H1 (cell line): ENCODE measurements around the gene TRIM58. TPM values are rescaled to one million over a fixed set of nuclear protein-coding genes. Genes with fewer than 3 reads are reported as not detected.

Source experiments
- CTCF ChIA-PET: fragments of 300-600 bp; sonication (Branson Sonifier 250); formaldehyde crosslinking; loops from one replicate; lab custom pipeline; 2021; ENCODE audit not compliant: partially characterized antibody; lab: Charles Lee
- POLR2A ChIA-PET: fragments of 300-600 bp; sonication (Branson Sonifier 250); formaldehyde crosslinking; loops from one replicate; lab custom pipeline; 2021; ENCODE audit warnings: inconsistent platforms; ENCODE audit not compliant: partially characterized antibody; lab: Charles Lee
- DNase-seq, 2 experiments: peaks; one replicate each; pipeline versions ENCODE4 v3.0.0 to v3.0.0-alpha.2; 2010 to 2022; ENCODE audit warnings: low spot score in 2 of 2, low read depth in 1 of 2, mixed read lengths in 1 of 2
- FAIRE-seq: peaks from 2 replicates; lab custom pipeline; 2011; peaks lifted over from hg19 to GRCh38; lab: Jason Lieb, UNC
- H2AFZ ChIP-seq: 2 replicates; pipeline ENCODE4 v1.8.1; 2012; ENCODE audit warnings: low read length, inconsistent platforms
- H2AK5ac ChIP-seq: 2 replicates; pipeline ENCODE4 v1.6.1; 2013; ENCODE audit warnings: low read depth, low read length
- H2BK120ac ChIP-seq: replicated peaks from 2 replicates; pipeline ENCODE3; 2013; ENCODE audit warnings: low read depth, low read length, inconsistent platforms
- H2BK12ac ChIP-seq: 2 replicates; pipeline ENCODE4 v1.6.1; 2013; ENCODE audit warnings: low read depth, low read length
- H2BK15ac ChIP-seq: 2 replicates; pipeline ENCODE4 v1.6.1; 2013; ENCODE audit warnings: low read length
- H2BK20ac ChIP-seq: 2 replicates; pipeline ENCODE4 v1.6.1; 2013; ENCODE audit warnings: low read length
- H2BK5ac ChIP-seq: 2 replicates; pipeline ENCODE4 v1.6.1; 2013; ENCODE audit warnings: low read depth, low read length
- H3K14ac ChIP-seq: 2 replicates; pipeline ENCODE4 v1.6.1; 2013; ENCODE audit warnings: inconsistent platforms; ENCODE audit not compliant: insufficient read length
- H3K18ac ChIP-seq: 2 replicates; pipeline ENCODE4 v1.6.1; 2013; ENCODE audit warnings: low read length; ENCODE audit errors: extremely low read depth
- H3K23ac ChIP-seq: 2 replicates; pipeline ENCODE4 v1.6.1; 2013; ENCODE audit warnings: inconsistent platforms; ENCODE audit not compliant: insufficient read length
- H3K23me2 ChIP-seq: 2 replicates; pipeline ENCODE4 v1.6.1; 2013; ENCODE audit warnings: low read depth, low read length
- H3K27ac ChIP-seq: 2 replicates; pipeline ENCODE4 v1.6.1; 2011; ENCODE audit warnings: low read depth, low read length, inconsistent platforms
- H3K27me3 ChIP-seq, 4 experiments: replicated peaks in 1 of 4; 1 replicate in 1 of 4; 2 replicates in 3 of 4; pipeline versions ENCODE4 v1.6.1 to v1.8.1; 2011 to 2013; ENCODE audit warnings: low read length in 3 of 4, mild to moderate bottlenecking in 3 of 4, inconsistent platforms in 2 of 4, mixed read lengths in 2 of 4, moderate library complexity in 1 of 4; ENCODE audit not compliant: control insufficient read depth in 3 of 4, insufficient read depth in 3 of 4; ENCODE audit errors: extremely low read depth in 1 of 4
- H3K36me3 ChIP-seq, 4 experiments: 2 replicates each; pipeline versions ENCODE4 v1.6.1 to v1.8.1; 2011 to 2013; ENCODE audit warnings: mild to moderate bottlenecking in 4 of 4, low read length in 3 of 4, moderate library complexity in 2 of 4, control low read depth in 1 of 4, inconsistent platforms in 1 of 4; ENCODE audit not compliant: insufficient read depth in 4 of 4, control insufficient read depth in 2 of 4
- H3K4ac ChIP-seq: replicated peaks from 2 replicates; pipeline ENCODE3; 2013; ENCODE audit warnings: low read length, low read depth, mixed read lengths, inconsistent platforms; ENCODE audit not compliant: insufficient read length
- H3K4me1 ChIP-seq, 4 experiments: replicated peaks in 1 of 4; 1 replicate in 1 of 4; 2 replicates in 3 of 4; pipeline versions ENCODE4 v1.6.1 to v1.8.1; 2011 to 2013; ENCODE audit warnings: low read length in 3 of 4, inconsistent platforms in 2 of 4, mixed read lengths in 1 of 4; ENCODE audit not compliant: insufficient read depth in 4 of 4, control insufficient read depth in 3 of 4
- H3K4me2 ChIP-seq, 2 experiments: 2 replicates each; pipeline versions ENCODE4 v1.6.1 to v1.8.1; 2011 to 2013; ENCODE audit warnings: low read depth in 2 of 2, low read length in 2 of 2, control low read depth in 1 of 2, inconsistent platforms in 1 of 2, mild to moderate bottlenecking in 1 of 2; ENCODE audit not compliant: insufficient read depth in 1 of 2
- H3K4me3 ChIP-seq, 4 experiments: fragments of 200-600, 300-600 bp in 1 of 4; sonication (generic), shearing (Covaris generic), sonication (Bioruptor Twin) in 1 of 4; 2 replicates each; pipeline versions ENCODE4 v1.5.1 to v1.8.1; 2011 to 2016; ENCODE audit warnings: low read length in 4 of 4, low read depth in 3 of 4, control low read depth in 2 of 4, inconsistent platforms in 2 of 4, mild to moderate bottlenecking in 2 of 4, mixed read lengths in 1 of 4, moderate library complexity in 1 of 4; ENCODE audit not compliant: insufficient read depth in 2 of 4; ENCODE audit errors: extremely low read depth in 1 of 4
- H3K56ac ChIP-seq: replicated peaks from 2 replicates; pipeline ENCODE3; 2013; ENCODE audit warnings: low read depth, mild to moderate bottlenecking, mixed read lengths, low read length, inconsistent platforms; ENCODE audit not compliant: insufficient read length
- H3K79me1 ChIP-seq: 2 replicates; pipeline ENCODE4 v1.6.1; 2013; ENCODE audit warnings: low read depth, low read length, control low read depth
- H3K79me2 ChIP-seq, 2 experiments: 2 replicates each; pipeline versions ENCODE4 v1.6.1 to v1.8.1; 2012 to 2013; ENCODE audit warnings: low read length in 2 of 2, mild to moderate bottlenecking in 2 of 2, inconsistent platforms in 1 of 2; ENCODE audit not compliant: insufficient read depth in 2 of 2, control insufficient read depth in 1 of 2
- H3K9ac ChIP-seq, 4 experiments: replicated peaks in 1 of 4; 1 replicate in 1 of 4; 2 replicates in 3 of 4; pipeline versions ENCODE4 v1.6.1 to v1.8.1; 2011 to 2013; ENCODE audit warnings: low read depth in 3 of 4, low read length in 3 of 4, control low read depth in 2 of 4, mild to moderate bottlenecking in 2 of 4, moderate library complexity in 2 of 4, inconsistent platforms in 1 of 4; ENCODE audit errors: extremely low read depth in 1 of 4
- H3K9me3 ChIP-seq, 2 experiments: 2 replicates each; pipeline versions ENCODE4 v1.6.1 to v1.8.1; 2012 to 2013; ENCODE audit warnings: mild to moderate bottlenecking in 2 of 2, moderate library complexity in 2 of 2, control low read depth in 1 of 2, inconsistent platforms in 1 of 2, low read depth in 1 of 2, low read length in 1 of 2, mixed read lengths in 1 of 2; ENCODE audit not compliant: insufficient read depth in 2 of 2
- H4K20me1 ChIP-seq, 2 experiments: replicated peaks in 1 of 2; 2 replicates each; pipeline versions ENCODE3 to v1.8.1; 2011 to 2013; ENCODE audit warnings: inconsistent platforms in 2 of 2, low read length in 2 of 2, mild to moderate bottlenecking in 1 of 2; ENCODE audit not compliant: insufficient read depth in 2 of 2, control insufficient read depth in 1 of 2
- H4K5ac ChIP-seq: 2 replicates; pipeline ENCODE4 v1.6.1; 2013; ENCODE audit warnings: low read length, low read depth, mixed read lengths, inconsistent platforms; ENCODE audit not compliant: insufficient read length
- H4K8ac ChIP-seq: 2 replicates; pipeline ENCODE4 v1.8.0; 2013; ENCODE audit warnings: mild to moderate bottlenecking, moderate library complexity, low read length, inconsistent platforms; ENCODE audit not compliant: insufficient read depth; ENCODE audit errors: extremely low read depth
- H4K91ac ChIP-seq: replicated peaks from 2 replicates; pipeline ENCODE3; 2013; ENCODE audit warnings: low read length, mixed read lengths, inconsistent platforms; ENCODE audit not compliant: insufficient read length
- KDM5A ChIP-seq: fragments of 200-600 bp; IDR thresholded peaks from 2 replicates; pipeline ENCODE4 v1.7.1; 2012; ENCODE audit warnings: mild to moderate bottlenecking, low read length, inconsistent platforms, mixed read lengths
- SAP30 ChIP-seq: fragments of 300-600 bp; sonication (generic); IDR thresholded peaks from 2 replicates; pipeline ENCODE4 v1.7.1; 2012; ENCODE audit warnings: low read length, moderate library complexity, mild to moderate bottlenecking, inconsistent platforms; ENCODE audit not compliant: insufficient read depth, insufficient replicate concordance
- SP4 ChIP-seq: IDR thresholded peaks from 2 replicates; pipeline ENCODE4 v1.6.1; 2012; ENCODE audit warnings: low read length, inconsistent platforms
- YY1 ChIP-seq: IDR thresholded peaks from 2 replicates; pipeline ENCODE4 v1.6.1; 2011; ENCODE audit warnings: low read depth, mild to moderate bottlenecking, low read length
- WGBS, 2 experiments: shearing (Covaris generic) in 1 of 2; methylation state at CpG; one replicate each; pipeline versions ENCODE4 v1.1.6 to v1.1.7; 2013 to 2015; ENCODE audit warnings: low lambda C conversion rate in 2 of 2, mixed read lengths in 2 of 2, inconsistent platforms in 1 of 2, low coverage in 1 of 2, missing lambda C conversion rate in 1 of 2; ENCODE audit not compliant: insufficient replicate concordance in 2 of 2, insufficient coverage in 1 of 2, insufficient read length in 1 of 2; ENCODE audit errors: extremely low coverage in 1 of 2, missing lambda C conversion rate in 1 of 2; 5-methylcytosine and 5-hydroxymethylcytosine counted together
- polyA plus RNA-seq, 7 experiments: library from polyadenylated mRNA; depleted of rRNA in 3 of 7; stranded (reverse) in 5 of 7; unstranded in 2 of 7; fragments of >200 nt in 5 of 7; fragments of 200-250 nt in 2 of 7; gene quantifications; 1 replicate in 5 of 7; 2 replicates in 1 of 7; 4 replicates in 1 of 7; pipeline versions ENCODE4 v1.2.1 to v1.2.3, GENCODE V29; 2011 to 2013; ENCODE audit warnings: missing spikeins in 2 of 7, mixed read lengths in 2 of 7
- total RNA-seq: library from RNA; stranded (reverse); fragmentation: NEBNext Ultra II Directional; extraction: Animal tissue kit (Norgen Biotek cat#: 25700); gene quantifications from 2 replicates; pipeline ENCODE4 v1.2.1, GENCODE V29; 2021

Gene TRIM58
- total and polyA plus RNA-seq, 2 of the 8 experiments (the other 6 are each of a cell fraction or from before 2014, with no cell fraction given): 2.8 TPM; not detected in 1

DNA sequence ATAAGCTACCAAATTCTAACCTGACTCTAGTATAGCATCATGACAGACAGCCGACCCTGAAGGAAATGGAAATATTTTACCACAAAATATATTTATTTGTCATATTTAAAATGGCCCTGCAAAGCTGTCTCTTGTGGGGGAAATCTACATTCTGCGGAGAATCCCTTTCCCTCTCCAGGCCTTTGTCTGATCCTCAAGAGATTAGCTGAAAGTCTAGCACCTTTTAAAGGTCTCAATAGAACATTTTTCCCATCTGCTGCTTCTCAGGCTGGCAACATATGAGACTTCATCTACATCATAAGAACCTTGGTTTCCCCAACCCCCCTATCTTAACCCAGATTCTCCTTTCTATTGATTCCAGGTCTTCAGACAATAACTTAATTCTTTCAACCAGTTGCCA lies 13.6 kb upstream of the TRIM58 start:
- H3K18ac ChIP-seq: no peak overlapping the region
- H3K4ac ChIP-seq: no peak overlapping the region
- no peaks in the 10 kb centered on the region for H3K36me3 ChIP-seq
- no peaks in the 10 kb centered on the region for H3K79me2 ChIP-seq
- H2BK12ac ChIP-seq: no peak overlapping the region
- ChIA-PET CTCF (interaction anchor here (1.2 kb wide), 1 partner anchor 10 kb away, joined by 4 read pairs; no protein-coding TSS in a partner anchor), POLR2A (no interaction called here)
- H3K4me3 ChIP-seq: no peak overlapping the region
- DNase-seq: no peak
- no peak for TF ChIP-seq YY1
- no peak for TF ChIP-seq SP4
- TF ChIP-seq SAP30: no peak
- TF ChIP-seq KDM5A: no peak
- no peaks in the 10 kb centered on the region for H3K27me3 ChIP-seq
- 46% methylated on average over 2 of the region's 2 CpGs; no CpG with 5 or more reads in 1 of the 2 experiments for WGBS, 2 experiments
- no peak overlapping the region for H4K8ac ChIP-seq
- H3K4me1 ChIP-seq: peaks cover 0 to 5% (median 0%) of the 10 kb centered on the region in 4 experiments; a peak in 1 of 7 replicates
- no peak overlapping the region for H2BK15ac ChIP-seq
- H3K79me1 ChIP-seq: no peaks in the 10 kb centered on the region
- no peak overlapping the region for H3K4me2 ChIP-seq
- no peak overlapping the region for H3K14ac ChIP-seq
- no peak overlapping the region for H2AK5ac ChIP-seq
- no peaks in the 10 kb centered on the region for H4K20me1 ChIP-seq
- H3K23me2 ChIP-seq: no peaks in the 10 kb centered on the region
- H4K5ac ChIP-seq: no peak overlapping the region
- H2BK20ac ChIP-seq: no peak overlapping the region
- FAIRE-seq: no peak
- H3K56ac ChIP-seq: no peak overlapping the region
- H4K91ac ChIP-seq: no peak overlapping the region
- no peak overlapping the region for H3K27ac ChIP-seq
- H3K9me3 ChIP-seq: peaks cover 54 to 90% of the 10 kb centered on the region in 2 experiments
- H3K9ac ChIP-seq: no peak overlapping the region
- H2BK5ac ChIP-seq: no peak overlapping the region
- no peak overlapping the region for H3K23ac ChIP-seq
- H2BK120ac ChIP-seq: no peak overlapping the region
- H2AFZ ChIP-seq: no peak overlapping the region
